HCT116 (cell line): ENCODE measurements around the gene FGF10.

Source experiments
- CBX3 ChIP-seq: IDR thresholded peaks from 2 replicates; pipeline ENCODE4 v1.6.1; 2012; ENCODE audit warnings: low read depth
- CTCF ChIP-seq, 3 experiments: fragments of 200-600 bp in 1 of 3; sonication (generic) in 1 of 3; IDR thresholded peaks in 2 of 3; conservative IDR thresholded peaks in 1 of 3; 2 replicates each; pipeline ENCODE4 v1.5.1; 2012 to 2017; ENCODE audit warnings: low read depth in 2 of 3, low read length in 2 of 3, antibody characterized with exemption in 1 of 3, borderline replicate concordance in 1 of 3, control low read depth in 1 of 3, mild to moderate bottlenecking in 1 of 3, mixed read lengths in 1 of 3, mixed run types in 1 of 3, moderate library complexity in 1 of 3; ENCODE audit not compliant: insufficient read depth in 1 of 3
- MAX ChIP-seq: IDR thresholded peaks from 2 replicates; pipeline ENCODE4 v1.6.1; 2012
- POLR2A ChIP-seq: IDR thresholded peaks from 2 replicates; pipeline ENCODE4 v1.7.0; 2011; ENCODE audit warnings: borderline replicate concordance; ENCODE audit not compliant: insufficient read depth, insufficient read length; ENCODE audit errors: extremely low read depth
- REST ChIP-seq: IDR thresholded peaks from 2 replicates; pipeline ENCODE4 v1.6.1; 2012; ENCODE audit warnings: low read depth
- ZNF274 ChIP-seq: fragments of 200-500 bp; sonication (Bioruptor generic); IDR thresholded peaks from 2 replicates; pipeline ENCODE4 v1.6.1; 2014; ENCODE audit warnings: mild to moderate bottlenecking, low read depth, low read length, inconsistent platforms

GRCh38 chr5:44384816-44385215 lies 4.4 kb downstream of the FGF10 start:
- TF ChIP-seq REST: no peak
- no peak for TF ChIP-seq ZNF274
- no peak for TF ChIP-seq CTCF (IDR thresholded peaks at IDR 0.05 in 2 of 3, conservative IDR thresholded peaks at IDR 0.05 in 1 of 3; ENCODE audit: borderline replicate concordance in 1 of 3, insufficient read depth in 1 of 3, low read depth in 2 of 3, low read length in 2 of 3)
- TF ChIP-seq CBX3: no peak
- TF ChIP-seq MAX: no peak
- no peak for TF ChIP-seq POLR2A
